ENCODE results near the gene NPIPB12. TPM values are rescaled to one million over a fixed set of nuclear protein-coding genes. Genes with fewer than 3 reads are reported as not detected.
"Not testable (repeated sequence)": the region's sequence is repeated elsewhere in the genome, so short reads cannot be mapped to it uniquely, and the experiment has no call there.

Gene NPIPB12
- total RNA-seq (2021) (68.6 and 73.2 TPM in 2 replicates), Bru-seq, nascent RNA (percentile 59 among the genes with signal in this experiment), BruChase-seq, experiment 1, labeled RNA remaining after a 2-hour chase (percentile 65 among the genes with signal in this experiment), BruChase-seq, experiment 2, labeled RNA remaining after a 6-hour chase (percentile 72 among the genes with signal in this experiment)
- long read RNA-seq: 0 reads

DNA sequence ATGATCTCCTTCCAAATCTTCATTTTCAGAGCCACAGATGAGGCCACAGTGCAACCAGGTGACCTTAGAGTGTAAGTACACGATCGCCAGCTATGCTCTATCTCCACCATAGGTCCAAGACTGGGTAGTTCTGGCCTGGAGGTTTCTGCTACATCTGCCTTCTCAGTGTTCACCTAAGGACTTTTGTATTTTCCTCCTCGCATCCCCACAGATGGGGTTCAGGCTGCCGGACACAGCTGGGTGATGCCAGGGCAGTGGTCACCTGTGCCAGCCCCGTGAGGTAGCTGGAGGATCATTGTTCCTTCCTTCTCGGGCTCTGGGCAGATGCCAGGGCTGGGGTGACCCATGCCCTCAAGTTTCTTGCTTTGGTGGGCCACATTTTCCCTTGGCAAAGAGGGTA, at the start of gene NPIPB12:
NPIPB12 (minus strand) TSS at position 101 of the 400 bp plus-strand sequence.
- DNase-seq (ENCODE audit: low spot score); H3K9me3 ChIP-seq (ENCODE audit: low read depth, low read length, poor library complexity, severe bottlenecking); POLR2A ChIA-PET (ENCODE audit: low non-redundant PET); CTCF ChIA-PET; intact Hi-C loops (cut with micrococcal nuclease; ENCODE audit: unreplicated experiment); H3K36me3 ChIP-seq (ENCODE audit: insufficient read depth, low read length, poor library complexity, severe bottlenecking); H3K4me1 ChIP-seq (ENCODE audit: insufficient read depth, low read length, poor library complexity, severe bottlenecking); H3K27ac ChIP-seq (ENCODE audit: low read depth, low read length, poor library complexity, severe bottlenecking); H3K27me3 ChIP-seq (replicated peaks; ENCODE audit: insufficient read depth, low read depth, low read length, poor library complexity); BruUV-seq (replicated peaks); H3K4me3 ChIP-seq (ENCODE audit: low read depth, low read length, poor library complexity, severe bottlenecking): not testable (repeated sequence)

DNA sequence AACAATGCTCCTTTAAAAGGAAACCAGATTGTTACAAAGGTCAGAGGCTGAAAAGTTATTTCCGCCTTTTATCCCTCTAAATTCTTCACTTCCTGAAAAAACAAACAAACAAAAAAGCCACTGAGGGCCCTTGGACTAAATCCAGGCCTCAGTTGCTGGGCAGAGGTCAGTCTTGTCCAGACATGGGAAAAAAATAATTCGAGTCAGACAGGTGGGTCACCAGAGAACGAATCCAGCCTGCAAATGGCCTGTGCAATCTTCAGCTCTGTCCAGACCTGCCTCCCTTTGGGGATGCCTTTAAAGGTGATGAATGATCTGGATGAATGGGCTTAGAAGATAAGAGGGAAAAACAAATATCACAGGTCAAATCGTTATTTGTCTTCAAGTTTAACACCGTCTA, 15.3 kb upstream of the NPIPB12 start:
- intact Hi-C loops (cut with micrococcal nuclease; ENCODE audit: unreplicated experiment); H3K27ac ChIP-seq (ENCODE audit: low read depth, low read length, poor library complexity, severe bottlenecking); H3K4me1 ChIP-seq (ENCODE audit: insufficient read depth, low read length, poor library complexity, severe bottlenecking); H3K27me3 ChIP-seq (replicated peaks; ENCODE audit: insufficient read depth, low read depth, low read length, poor library complexity); H3K4me3 ChIP-seq (ENCODE audit: low read depth, low read length, poor library complexity, severe bottlenecking); CTCF ChIA-PET; H3K9me3 ChIP-seq (ENCODE audit: low read depth, low read length, poor library complexity, severe bottlenecking); H3K36me3 ChIP-seq (ENCODE audit: insufficient read depth, low read length, poor library complexity, severe bottlenecking); DNase-seq (ENCODE audit: low spot score); POLR2A ChIA-PET (ENCODE audit: low non-redundant PET); BruUV-seq (replicated peaks): not testable (repeated sequence)

DNA sequence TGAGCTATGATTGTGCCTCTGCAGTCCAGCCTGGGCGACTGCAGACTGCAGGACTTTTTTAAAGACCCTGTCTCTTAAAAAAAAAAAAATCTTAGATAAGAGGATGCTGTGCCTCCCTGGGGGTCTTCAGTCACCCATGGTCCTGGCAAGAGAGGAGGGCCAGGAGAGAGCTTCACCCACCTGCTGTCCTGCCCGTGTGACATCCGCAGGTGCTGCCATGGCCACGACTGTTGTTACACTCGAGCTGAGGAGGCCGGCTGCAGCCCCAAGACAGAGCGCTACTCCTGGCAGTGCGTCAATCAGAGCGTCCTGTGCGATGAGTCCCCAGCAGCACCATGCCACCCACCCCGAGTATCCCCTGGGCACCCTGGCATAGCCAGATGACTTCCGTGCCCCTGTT, 23.9 kb downstream of the NPIPB12 start:
- H3K27me3 ChIP-seq (replicated peaks; ENCODE audit: insufficient read depth, low read depth, low read length, poor library complexity); H3K9me3 ChIP-seq (ENCODE audit: low read depth, low read length, poor library complexity, severe bottlenecking); CTCF ChIA-PET; H3K36me3 ChIP-seq (ENCODE audit: insufficient read depth, low read length, poor library complexity, severe bottlenecking); H3K27ac ChIP-seq (ENCODE audit: low read depth, low read length, poor library complexity, severe bottlenecking); POLR2A ChIA-PET (ENCODE audit: low non-redundant PET); BruUV-seq (replicated peaks); H3K4me1 ChIP-seq (ENCODE audit: insufficient read depth, low read length, poor library complexity, severe bottlenecking); H3K4me3 ChIP-seq (ENCODE audit: low read depth, low read length, poor library complexity, severe bottlenecking); DNase-seq (ENCODE audit: low spot score); intact Hi-C loops (cut with micrococcal nuclease; ENCODE audit: unreplicated experiment): not testable (repeated sequence)

DNA sequence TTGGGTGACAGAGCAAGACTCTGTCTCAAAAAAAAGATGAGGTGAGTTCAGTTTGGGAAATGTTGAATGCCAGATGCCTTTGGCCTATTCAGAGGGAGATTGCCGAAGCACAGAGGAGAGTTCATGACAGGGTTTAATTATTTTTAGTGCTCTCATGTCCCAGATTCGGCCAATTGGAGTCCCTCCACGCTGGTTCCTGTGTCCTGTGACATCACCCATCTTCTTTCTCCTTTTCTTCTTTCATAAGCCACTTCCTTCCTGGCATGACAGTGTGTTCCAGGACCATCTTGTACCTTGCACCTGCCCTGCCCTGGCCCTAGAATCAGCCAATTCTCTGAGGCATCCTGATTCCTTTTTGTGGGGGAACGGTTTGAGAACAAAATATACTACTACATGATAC, 34.1 kb downstream of the NPIPB12 start:
- H3K36me3 ChIP-seq (ENCODE audit: insufficient read depth, low read length, poor library complexity, severe bottlenecking); BruUV-seq (replicated peaks); CTCF ChIA-PET; DNase-seq (ENCODE audit: low spot score); H3K27ac ChIP-seq (ENCODE audit: low read depth, low read length, poor library complexity, severe bottlenecking); H3K4me3 ChIP-seq (ENCODE audit: low read depth, low read length, poor library complexity, severe bottlenecking); H3K9me3 ChIP-seq (ENCODE audit: low read depth, low read length, poor library complexity, severe bottlenecking); H3K4me1 ChIP-seq (ENCODE audit: insufficient read depth, low read length, poor library complexity, severe bottlenecking); POLR2A ChIA-PET (ENCODE audit: low non-redundant PET); H3K27me3 ChIP-seq (replicated peaks; ENCODE audit: insufficient read depth, low read depth, low read length, poor library complexity); intact Hi-C loops (cut with micrococcal nuclease; ENCODE audit: unreplicated experiment): not testable (repeated sequence)

DNA sequence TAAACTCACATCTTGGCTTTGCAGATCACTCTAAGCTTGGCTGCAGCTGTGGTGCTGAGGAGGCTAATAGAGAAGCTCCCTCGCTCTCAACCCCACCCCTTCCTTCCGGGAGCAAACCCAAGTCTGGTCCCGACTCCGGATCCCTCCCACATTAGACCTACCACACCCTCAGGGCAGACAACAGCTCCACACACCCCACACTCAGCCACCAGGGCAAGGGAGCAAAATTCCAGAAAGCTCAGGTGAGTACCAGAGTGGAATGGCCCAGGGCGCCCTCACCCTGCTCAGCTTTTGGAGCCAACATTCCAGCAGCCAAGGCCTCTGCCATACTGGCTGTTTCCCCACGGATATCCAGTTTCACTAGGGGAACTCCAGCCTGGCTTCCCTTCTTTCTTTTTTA, 36.5 kb downstream of the NPIPB12 start:
- intact Hi-C loops (cut with micrococcal nuclease; ENCODE audit: unreplicated experiment); POLR2A ChIA-PET (ENCODE audit: low non-redundant PET); H3K36me3 ChIP-seq (ENCODE audit: insufficient read depth, low read length, poor library complexity, severe bottlenecking); H3K4me3 ChIP-seq (ENCODE audit: low read depth, low read length, poor library complexity, severe bottlenecking); BruUV-seq (replicated peaks); H3K27me3 ChIP-seq (replicated peaks; ENCODE audit: insufficient read depth, low read depth, low read length, poor library complexity); CTCF ChIA-PET; H3K9me3 ChIP-seq (ENCODE audit: low read depth, low read length, poor library complexity, severe bottlenecking); H3K4me1 ChIP-seq (ENCODE audit: insufficient read depth, low read length, poor library complexity, severe bottlenecking); H3K27ac ChIP-seq (ENCODE audit: low read depth, low read length, poor library complexity, severe bottlenecking); DNase-seq (ENCODE audit: low spot score): not testable (repeated sequence)

DNA sequence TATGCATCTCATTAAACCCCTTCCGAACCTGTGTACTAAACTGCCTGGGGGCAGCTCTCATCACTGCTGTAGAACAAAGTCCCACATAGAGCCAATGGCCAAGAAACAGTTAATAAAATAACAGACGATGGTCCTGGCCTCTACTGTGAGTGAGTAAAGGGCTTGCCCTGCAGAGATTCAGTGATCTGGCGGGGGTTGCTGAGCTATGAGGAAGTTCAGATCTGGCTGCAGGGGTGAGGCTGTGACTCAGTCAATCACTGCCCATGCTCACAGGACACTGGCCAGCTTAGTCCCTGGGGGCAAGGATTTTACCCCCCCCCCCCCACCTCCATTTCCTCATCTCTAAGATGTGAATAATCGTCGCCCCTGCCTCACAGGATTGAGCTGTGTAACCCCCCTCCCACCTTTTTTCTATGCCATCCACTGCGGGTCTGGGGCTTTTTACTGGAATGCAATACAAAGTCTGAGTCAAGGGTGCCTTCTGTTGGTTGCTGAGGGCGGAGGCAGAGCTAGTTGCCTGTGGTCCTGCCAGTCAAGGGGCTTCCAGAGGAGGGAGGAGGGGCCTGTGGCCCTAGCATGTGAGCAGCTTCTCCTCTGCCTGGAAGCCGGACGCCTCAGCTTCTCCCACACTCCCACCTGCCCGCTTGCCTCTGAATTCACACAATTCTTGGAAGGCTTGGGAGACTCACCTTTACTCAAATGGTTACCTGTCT, 38.4 kb downstream of the NPIPB12 start:
- H3K4me3 ChIP-seq (ENCODE audit: low read depth, low read length, poor library complexity, severe bottlenecking); H3K4me1 ChIP-seq (ENCODE audit: insufficient read depth, low read length, poor library complexity, severe bottlenecking); H3K27ac ChIP-seq (ENCODE audit: low read depth, low read length, poor library complexity, severe bottlenecking); BruUV-seq (replicated peaks); H3K9me3 ChIP-seq (ENCODE audit: low read depth, low read length, poor library complexity, severe bottlenecking); POLR2A ChIA-PET (ENCODE audit: low non-redundant PET); DNase-seq (ENCODE audit: low spot score); CTCF ChIA-PET; intact Hi-C loops (cut with micrococcal nuclease; ENCODE audit: unreplicated experiment); H3K36me3 ChIP-seq (ENCODE audit: insufficient read depth, low read length, poor library complexity, severe bottlenecking); H3K27me3 ChIP-seq (replicated peaks; ENCODE audit: insufficient read depth, low read depth, low read length, poor library complexity): not testable (repeated sequence)

DNA sequence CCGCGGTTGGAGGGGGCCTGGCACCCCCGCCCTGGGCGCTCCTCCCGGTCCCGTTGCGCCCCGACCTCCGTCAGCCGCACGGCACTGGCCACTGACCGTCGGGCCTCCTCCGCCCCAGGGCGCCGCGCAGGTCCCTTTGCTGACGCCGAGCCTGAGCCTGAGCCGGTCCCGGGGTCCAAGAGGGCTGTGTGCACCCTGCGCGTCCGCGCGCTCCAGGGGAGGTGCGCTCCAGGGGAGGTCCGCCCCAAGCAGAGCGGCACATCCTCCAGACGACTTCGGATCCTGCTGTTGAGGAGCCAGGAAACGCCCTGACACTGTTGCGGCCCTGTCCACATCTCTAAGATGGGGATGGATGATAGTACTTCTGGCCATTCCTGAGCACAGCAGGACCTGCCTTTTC, 39.3 kb downstream of the NPIPB12 start:
- BruUV-seq (replicated peaks); POLR2A ChIA-PET (ENCODE audit: low non-redundant PET); DNase-seq (ENCODE audit: low spot score); H3K27ac ChIP-seq (ENCODE audit: low read depth, low read length, poor library complexity, severe bottlenecking); intact Hi-C loops (cut with micrococcal nuclease; ENCODE audit: unreplicated experiment); H3K36me3 ChIP-seq (ENCODE audit: insufficient read depth, low read length, poor library complexity, severe bottlenecking); H3K9me3 ChIP-seq (ENCODE audit: low read depth, low read length, poor library complexity, severe bottlenecking); H3K4me3 ChIP-seq (ENCODE audit: low read depth, low read length, poor library complexity, severe bottlenecking); H3K27me3 ChIP-seq (replicated peaks; ENCODE audit: insufficient read depth, low read depth, low read length, poor library complexity); CTCF ChIA-PET; H3K4me1 ChIP-seq (ENCODE audit: insufficient read depth, low read length, poor library complexity, severe bottlenecking): not testable (repeated sequence)
